GM23248 (cell line): ENCODE results near the gene PTPN20. TPM values are rescaled to one million over a fixed set of nuclear protein-coding genes. Genes with fewer than 3 reads are reported as not detected.
A peak's percentile ranks its signal among the peaks of the same experiment; 100 is the strongest.

Experiments
- DNase-seq: peaks from one replicate; pipeline ENCODE4 v3.0.0-alpha.2; 2015
- H2AFZ ChIP-seq: fragments of 200-600 bp; sonication (generic); 2 replicates; pipeline ENCODE4 v1.6.1; 2016; ENCODE audit warnings: antibody characterized with exemption
- H3F3A ChIP-seq: fragments of 200-600 bp; sonication (generic); 2 replicates; pipeline ENCODE4 v1.6.1; 2016; ENCODE audit warnings: mild to moderate bottlenecking, antibody characterized with exemption, mixed run types; ENCODE audit not compliant: insufficient read depth
- H3K27ac ChIP-seq: fragments of 200-600 bp; sonication (generic); 2 replicates; pipeline ENCODE4 v1.5.1; 2016; ENCODE audit warnings: mild to moderate bottlenecking
- H3K27me3 ChIP-seq: fragments of 200-600 bp; sonication (generic); replicated peaks from 2 replicates; pipeline ENCODE4 v1.6.1; 2016; ENCODE audit warnings: mild to moderate bottlenecking; ENCODE audit not compliant: insufficient read depth
- H3K36me3 ChIP-seq: fragments of 200-600 bp; sonication (generic); 2 replicates; pipeline ENCODE4 v1.6.1; 2016; ENCODE audit warnings: low read depth, mild to moderate bottlenecking
- H3K4me1 ChIP-seq: fragments of 200-600 bp; sonication (generic); 2 replicates; pipeline ENCODE4 v1.6.1; 2016; ENCODE audit warnings: mild to moderate bottlenecking; ENCODE audit not compliant: insufficient read depth
- H3K4me2 ChIP-seq: fragments of 200-600 bp; sonication (generic); one replicate; pipeline ENCODE4 v1.6.1; 2016; ENCODE audit warnings: mild to moderate bottlenecking; ENCODE audit not compliant: unreplicated experiment
- H3K4me3 ChIP-seq: fragments of 200-600 bp; sonication (generic); 2 replicates; pipeline ENCODE4 v1.5.1; 2016; ENCODE audit warnings: mild to moderate bottlenecking
- H3K79me2 ChIP-seq: fragments of 200-600 bp; sonication (generic); 2 replicates; pipeline ENCODE4 v1.6.1; 2016; ENCODE audit warnings: mild to moderate bottlenecking; ENCODE audit not compliant: insufficient read depth
- H3K9ac ChIP-seq: fragments of 200-600 bp; sonication (generic); 2 replicates; pipeline ENCODE4 v1.6.1; 2016; ENCODE audit warnings: mild to moderate bottlenecking
- H3K9me2 ChIP-seq: fragments of 200-600 bp; sonication (generic); 2 replicates; pipeline ENCODE4 v1.6.1; 2016; ENCODE audit warnings: mixed run types, mild to moderate bottlenecking, moderate library complexity; ENCODE audit not compliant: insufficient read depth
- H3K9me3 ChIP-seq: fragments of 200-600 bp; sonication (generic); one replicate; pipeline ENCODE4 v1.6.1; 2017; ENCODE audit warnings: low read depth
- H4K20me1 ChIP-seq: fragments of 200-600 bp; sonication (generic); 2 replicates; pipeline ENCODE4 v1.6.0; 2016; ENCODE audit not compliant: insufficient read depth
- EZH2 ChIP-seq: fragments of 200-600 bp; sonication (generic); IDR thresholded peaks from 2 replicates; pipeline ENCODE4 v1.6.1; 2018; ENCODE audit warnings: antibody characterized with exemption, mild to moderate bottlenecking; ENCODE audit not compliant: insufficient read depth, poor library complexity, severe bottlenecking
- EZH2phosphoT487 ChIP-seq: fragments of 200-600 bp; sonication (generic); IDR thresholded peaks from 2 replicates; pipeline ENCODE4 v1.6.1; 2018; ENCODE audit warnings: antibody characterized with exemption, moderate library complexity, mild to moderate bottlenecking, low read depth; ENCODE audit not compliant: insufficient read depth
- WGBS, 2 experiments: methylation state at CpG; one replicate each; pipeline ENCODE4 v1.1.6; 2015 to 2017; ENCODE audit warnings: low lambda C conversion rate in 2 of 2, low coverage in 1 of 2; ENCODE audit errors: missing lambda C conversion rate in 2 of 2; 5-methylcytosine and 5-hydroxymethylcytosine counted together
- in situ Hi-C: fragments of 300-500 bp; cut with MboI; formaldehyde crosslinking; loops from 2 replicates; pipeline ENCODE4 v1.15.0; 2020
- polyA plus RNA-seq: library from polyadenylated mRNA; unstranded; fragments of >200 nt; fragmentation: Nextera tagmentation; extraction: Ambion mirVana; gene quantifications from 2 replicates; pipeline ENCODE4 v1.2.1, GENCODE V29; 2016
- total RNA-seq: library from RNA; depleted of rRNA; stranded (reverse); fragments of >200 nt; shearing (Covaris generic); gene quantifications from 2 replicates; pipeline ENCODE4 v1.2.3, GENCODE V29; 2014

Gene PTPN20
- total and polyA plus RNA-seq, 2 experiments from 2014 or later: 0.15 to 0.22 TPM

GRCh38 chr10:47047127-47047504 lies 135.9 kb downstream of the PTPN20 start:
- Histone ChIP-seq H3K4me1 (0 out of 2 replicates have a peak, but pooled peaks cover 6% of the 10 kb centered on the region), H3K79me2 (no peaks in the 10 kb centered on the region), H4K20me1 (no peaks in the 10 kb centered on the region), H3K4me3 (no peak overlapping the region), H2AFZ (no peak overlapping the region), H3F3A (no peaks in the 10 kb centered on the region), H3K27ac (no peak overlapping the region), H3K9me3 (no peaks in the 10 kb centered on the region), H3K36me3 (no peaks in the 10 kb centered on the region), H3K27me3 (no peaks in the 10 kb centered on the region), H3K9me2 (no peaks in the 10 kb centered on the region), H3K9ac (no peak overlapping the region), H3K4me2 (no peak overlapping the region)
- in situ Hi-C loops: no loop called here
- DNase-seq: no peak
- 58 to 68% methylated on average over 5 of the region's 5 CpGs for WGBS, 2 experiments
- TF ChIP-seq EZH2phosphoT487 (no peak), EZH2 (no peak)

- peak; percentile 77 for DNase-seq
- no peaks in the 10 kb centered on the region for H3K36me3 ChIP-seq
- no peak overlapping the region for H3K27ac ChIP-seq
- no peaks in the 10 kb centered on the region for H3K79me2 ChIP-seq
- no peaks in the 10 kb centered on the region for H3K9me2 ChIP-seq
- no peak for TF ChIP-seq EZH2
- TF ChIP-seq EZH2phosphoT487: no peak
- no peaks in the 10 kb centered on the region for H3K27me3 ChIP-seq
- H2AFZ ChIP-seq: no peak overlapping the region
- H4K20me1 ChIP-seq: no peaks in the 10 kb centered on the region
- no peak overlapping the region for H3K9ac ChIP-seq
- no peaks in the 10 kb centered on the region for H3F3A ChIP-seq
- in situ Hi-C loops: no loop called here
- H3K4me3 ChIP-seq: no peak overlapping the region
- no peak overlapping the region for H3K4me2 ChIP-seq
- H3K4me1 ChIP-seq: 0 out of 2 replicates have a peak, but pooled peaks cover 6% of the 10 kb centered on the region
- 34 to 36% methylated on average over 15 of the region's 15 CpGs for WGBS, 2 experiments
- H3K9me3 ChIP-seq: no peaks in the 10 kb centered on the region
Measured at GRCh38 chr10:47047577-47048525, 136.6 kb downstream of the PTPN20 start.

GRCh38 chr10:47048526-47048905 lies 137.3 kb downstream of the PTPN20 start:
- Histone ChIP-seq H3K79me2 (no peaks in the 10 kb centered on the region), H3K4me1 (0 out of 2 replicates have a peak, but pooled peaks cover 6% of the 10 kb centered on the region), H3K4me2 (no peak overlapping the region), H3K9me3 (no peaks in the 10 kb centered on the region), H3K9ac (no peak overlapping the region), H3K4me3 (no peak overlapping the region), H3K9me2 (no peaks in the 10 kb centered on the region), H3K36me3 (no peaks in the 10 kb centered on the region), H2AFZ (no peak overlapping the region), H3K27me3 (no peaks in the 10 kb centered on the region), H3K27ac (no peak overlapping the region), H3F3A (no peaks in the 10 kb centered on the region), H4K20me1 (no peaks in the 10 kb centered on the region)
- WGBS, 2 experiments: 78 to 81% methylated on average over 7 of the region's 7 CpGs
- in situ Hi-C loops: no loop called here
- peak; percentile 23 for DNase-seq
- no peak for TF ChIP-seq EZH2phosphoT487
- no peak for TF ChIP-seq EZH2

GRCh38 chr10:47049056-47049851 lies 138.0 kb downstream of the PTPN20 start:
- no peak overlapping the region for H3K9ac ChIP-seq
- H3K9me3 ChIP-seq: no peaks in the 10 kb centered on the region
- H3K27ac ChIP-seq: no peak overlapping the region
- in situ Hi-C loops: no loop called here
- H2AFZ ChIP-seq: no peak overlapping the region
- no peaks in the 10 kb centered on the region for H3F3A ChIP-seq
- no peak for DNase-seq
- no peaks in the 10 kb centered on the region for H3K36me3 ChIP-seq
- H3K4me3 ChIP-seq: no peak overlapping the region
- no peaks in the 10 kb centered on the region for H3K9me2 ChIP-seq
- 0 out of 2 replicates have a peak, but pooled peaks cover 6% of the 10 kb centered on the region for H3K4me1 ChIP-seq
- no peaks in the 10 kb centered on the region for H3K27me3 ChIP-seq
- no peaks in the 10 kb centered on the region for H3K79me2 ChIP-seq
- 69 to 71% methylated on average over 6 of the region's 6 CpGs for WGBS, 2 experiments
- H3K4me2 ChIP-seq: no peak overlapping the region
- H4K20me1 ChIP-seq: no peaks in the 10 kb centered on the region
- TF ChIP-seq EZH2 (no peak), EZH2phosphoT487 (no peak)
